ENCODE results near the gene P2RX5.

P2RX5 gene

DNA sequence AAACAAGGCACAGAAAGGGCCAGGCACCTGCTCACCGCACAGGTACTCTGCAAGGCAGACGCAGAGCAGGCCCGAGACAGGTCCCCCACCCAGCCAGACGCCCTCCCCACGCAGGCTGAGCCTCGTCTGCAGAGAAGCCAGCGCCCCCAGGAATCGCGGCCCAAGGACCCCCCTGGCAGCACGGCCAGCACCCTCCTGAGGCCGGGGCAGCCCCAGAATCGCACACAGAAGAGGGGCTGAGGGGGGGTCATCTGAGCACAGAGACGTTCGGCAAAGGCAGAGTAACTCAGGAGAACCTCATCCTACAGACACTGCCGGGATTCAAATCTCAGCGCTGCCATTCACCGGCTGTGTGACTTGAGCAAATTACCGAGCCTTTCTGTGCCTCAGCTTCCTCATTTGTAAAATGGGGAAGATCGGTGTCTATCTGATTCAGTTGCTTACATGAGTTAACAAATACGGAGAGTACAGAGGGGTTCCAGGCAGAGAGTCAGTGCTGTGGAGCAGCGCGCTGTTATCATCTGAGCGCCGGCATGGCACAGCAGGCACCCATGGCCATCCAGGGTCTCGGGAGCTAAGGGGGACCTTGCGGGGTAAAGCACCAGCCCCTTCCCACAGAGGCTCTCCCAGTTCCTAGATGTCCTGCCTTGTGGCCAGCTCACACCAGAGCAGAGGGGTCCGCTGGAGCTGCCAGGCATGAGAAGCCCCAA, 17.0 kb downstream of the P2RX5 start:
- FAIRE-seq: no peak

DNA sequence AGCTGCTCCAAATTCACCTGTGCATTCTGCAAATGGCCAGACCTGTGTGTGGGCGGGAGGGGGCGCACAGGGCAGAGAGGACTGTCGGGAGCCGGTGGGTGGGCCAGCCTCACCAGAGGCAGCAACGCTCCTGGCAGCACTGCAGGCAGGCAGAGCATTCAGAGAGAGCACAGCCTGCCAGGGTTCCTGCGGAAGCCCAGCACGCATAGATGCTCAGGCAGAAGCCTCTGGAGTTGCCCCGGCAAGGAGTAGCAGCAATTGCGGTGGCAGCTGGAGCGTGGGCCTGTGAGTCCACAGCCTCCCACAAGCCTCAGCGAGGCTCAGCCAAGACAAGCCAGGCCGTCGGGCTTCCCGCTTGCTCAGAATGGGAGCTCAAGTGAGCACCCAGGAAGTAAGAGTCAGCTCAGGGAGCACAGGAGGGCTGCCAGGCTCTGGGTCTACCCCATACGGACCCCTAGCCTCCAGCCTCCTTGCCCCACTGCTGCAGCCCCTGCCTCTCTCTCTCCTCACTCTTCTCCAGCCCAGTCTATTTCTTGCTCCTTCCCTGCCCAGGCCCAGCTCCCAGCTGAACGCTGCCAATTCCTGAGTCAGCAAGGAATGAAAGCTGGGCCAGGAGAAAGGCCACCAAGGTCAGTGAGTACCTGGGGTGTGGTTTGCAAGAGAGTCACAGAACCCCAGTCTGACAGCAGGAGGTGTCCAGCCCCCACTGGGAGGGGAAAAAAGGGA, 17.7 kb downstream of the P2RX5 start:
- FAIRE-seq: no peak

DNA sequence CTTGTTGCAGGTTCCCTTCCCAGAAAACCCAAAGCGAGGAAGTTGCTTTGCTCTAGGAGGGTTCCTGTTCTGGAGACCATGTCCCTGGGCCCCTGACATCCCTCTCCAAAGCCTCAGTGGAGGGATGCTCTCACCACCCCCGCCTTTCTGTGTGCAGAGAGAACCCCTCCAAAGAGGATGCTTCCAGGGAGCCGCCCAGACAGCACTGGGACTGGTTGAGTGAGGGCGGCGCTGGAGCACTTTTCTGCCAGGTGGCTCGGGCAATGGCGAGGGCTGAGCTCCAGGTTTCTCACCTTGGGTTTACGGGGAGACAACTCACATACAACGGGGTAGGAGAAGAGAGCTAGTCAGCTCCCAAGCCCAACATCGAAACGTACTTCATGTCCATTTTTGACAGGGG, 20.1 kb downstream of the P2RX5 start:
- FAIRE-seq: no peak

GRCh38 chr17:3672571-3672970, 23.4 kb downstream of the P2RX5 start:
- no peak for FAIRE-seq

DNA sequence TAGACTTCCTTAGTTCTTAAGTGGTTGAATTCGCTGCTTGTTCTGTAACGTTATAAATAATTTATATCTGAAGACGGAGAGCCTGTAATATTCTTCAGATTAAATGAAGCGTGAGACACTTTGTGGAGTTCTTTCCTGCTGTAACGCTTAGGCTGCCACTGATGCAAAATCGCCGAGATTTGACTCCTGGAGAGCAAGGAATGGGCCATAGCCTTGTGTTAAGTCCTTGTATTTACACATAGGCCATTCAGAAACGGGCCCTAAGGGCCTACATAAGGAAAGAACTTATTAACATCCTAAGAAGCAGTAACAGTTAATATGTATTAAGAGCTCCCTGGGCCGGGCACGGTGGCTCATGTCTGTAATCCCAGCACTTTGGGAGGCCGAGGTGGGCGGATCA, 26.4 kb downstream of the P2RX5 start:
- no peak for FAIRE-seq

- FAIRE-seq: no peak
Observed at GRCh38 chr17:3669085-3669347, 26.9 kb downstream of the P2RX5 start.

- peak; percentile 55 for FAIRE-seq
Observed at GRCh38 chr17:3668279-3669084, 27.5 kb downstream of the P2RX5 start, which contains the start of the genes EMC6 and TAX1BP3. Gene EMC6, plus strand, starts transcription at chr17:3668812. Its CDS starts 335 bp downstream, at chr17:3669147. Gene TAX1BP3, minus strand, starts transcription at chr17:3668578. Its CDS starts 52 bp downstream, at chr17:3668526.

DNA sequence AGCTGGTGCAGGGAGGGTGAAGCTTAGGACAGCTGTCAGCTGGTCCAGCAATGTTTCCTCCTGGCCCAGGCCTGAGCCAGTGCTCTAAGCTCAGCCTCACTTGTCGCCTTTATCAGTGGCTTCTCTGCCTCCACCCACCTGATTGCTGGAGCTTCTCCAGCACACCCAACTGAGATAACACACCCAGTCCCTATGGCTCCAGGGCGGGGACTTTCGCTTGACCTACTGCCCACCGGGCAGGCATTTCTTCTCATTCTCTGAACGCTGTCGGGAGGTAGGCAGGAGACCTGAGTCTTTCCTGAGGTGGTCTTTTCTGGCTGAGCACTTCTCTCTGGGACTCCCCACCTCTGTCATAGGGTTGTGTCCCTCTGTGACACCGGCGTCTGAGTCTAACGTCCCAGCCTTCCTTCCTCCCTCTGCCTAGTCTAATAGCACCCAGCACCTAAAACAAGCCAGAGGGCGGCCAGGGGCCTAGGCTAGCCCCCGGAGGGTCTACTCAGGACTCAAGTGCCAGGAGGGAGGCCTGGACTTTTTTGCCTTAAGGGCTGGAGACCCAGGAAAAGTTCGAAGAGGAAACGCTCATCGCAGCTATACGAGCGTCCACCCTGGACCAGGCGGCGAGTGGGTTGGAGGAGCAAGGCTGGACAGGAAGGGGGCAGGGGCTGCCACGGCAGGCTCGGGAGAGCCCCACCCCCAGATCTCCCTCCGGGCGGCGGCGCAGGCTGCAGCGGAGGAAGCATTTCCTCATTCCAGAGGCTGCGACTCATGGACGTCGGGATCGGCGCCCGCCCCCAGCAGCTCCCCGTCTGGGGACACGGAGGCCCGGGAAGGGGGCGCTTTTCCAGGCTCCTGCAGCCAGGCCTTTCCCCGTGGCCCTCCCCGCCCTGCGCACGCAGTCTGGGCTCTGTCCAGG, 28.3 kb downstream of the P2RX5 start:
- no peak for FAIRE-seq

GRCh38 chr17:3666516-3666915, 29.4 kb downstream of the P2RX5 start:
- no peak for FAIRE-seq

DNA sequence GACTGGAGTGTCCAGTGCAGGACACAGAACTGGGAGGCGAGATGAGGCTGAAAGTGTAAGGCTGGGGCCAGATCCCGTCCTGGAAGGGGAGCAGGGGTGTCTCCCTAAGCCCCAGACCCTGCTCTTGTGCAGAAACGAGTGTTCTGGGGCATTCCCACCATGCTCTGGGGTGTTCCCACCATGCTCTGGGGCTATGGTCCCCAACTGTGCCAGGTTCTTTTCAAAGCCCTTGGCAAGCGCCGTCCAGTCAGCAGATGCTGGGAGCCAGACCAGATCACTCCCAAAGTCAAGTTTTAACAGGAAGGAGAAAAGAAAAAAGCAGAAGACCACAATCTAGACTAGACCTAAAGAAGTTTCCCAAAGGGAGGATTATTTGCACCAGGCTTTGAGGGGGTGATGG, 30.1 kb downstream of the P2RX5 start:
- no peak for FAIRE-seq

GRCh38 chr17:3663102-3664011, 32.6 kb downstream of the P2RX5 start:
- no peak for FAIRE-seq

DNA sequence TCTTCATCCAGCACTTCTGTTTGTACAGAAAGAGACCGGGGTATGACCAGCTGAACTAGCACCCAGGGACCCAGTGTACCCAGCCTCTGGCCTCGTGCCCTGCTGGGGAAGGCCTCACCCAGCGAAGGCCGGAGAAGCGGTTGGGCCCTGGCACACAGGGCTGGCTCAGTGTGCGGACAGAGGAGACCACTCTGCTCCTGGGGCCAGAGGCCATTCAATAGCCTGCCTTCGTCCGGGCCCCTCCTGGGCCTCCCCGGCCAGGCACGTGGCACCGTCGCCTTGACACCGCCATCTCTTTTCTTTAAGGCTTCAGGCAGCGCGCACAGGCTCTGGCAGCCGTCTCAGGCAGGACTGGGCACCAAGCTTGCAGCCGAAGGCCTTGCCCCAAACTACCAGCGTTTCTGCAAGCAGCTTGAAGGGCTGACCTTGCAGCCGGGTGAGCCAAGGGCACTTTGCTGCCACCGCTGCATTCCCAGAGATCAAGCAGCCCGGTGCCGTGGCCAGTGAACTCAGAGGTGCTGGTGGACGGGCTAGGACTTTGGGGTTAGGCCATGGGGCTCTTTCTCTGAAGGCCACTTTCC, 35.6 kb downstream of the P2RX5 start:
- no peak for FAIRE-seq

- no peak for FAIRE-seq
Observed at GRCh38 chr17:3659541-3660111, 36.3 kb downstream of the P2RX5 start.

DNA sequence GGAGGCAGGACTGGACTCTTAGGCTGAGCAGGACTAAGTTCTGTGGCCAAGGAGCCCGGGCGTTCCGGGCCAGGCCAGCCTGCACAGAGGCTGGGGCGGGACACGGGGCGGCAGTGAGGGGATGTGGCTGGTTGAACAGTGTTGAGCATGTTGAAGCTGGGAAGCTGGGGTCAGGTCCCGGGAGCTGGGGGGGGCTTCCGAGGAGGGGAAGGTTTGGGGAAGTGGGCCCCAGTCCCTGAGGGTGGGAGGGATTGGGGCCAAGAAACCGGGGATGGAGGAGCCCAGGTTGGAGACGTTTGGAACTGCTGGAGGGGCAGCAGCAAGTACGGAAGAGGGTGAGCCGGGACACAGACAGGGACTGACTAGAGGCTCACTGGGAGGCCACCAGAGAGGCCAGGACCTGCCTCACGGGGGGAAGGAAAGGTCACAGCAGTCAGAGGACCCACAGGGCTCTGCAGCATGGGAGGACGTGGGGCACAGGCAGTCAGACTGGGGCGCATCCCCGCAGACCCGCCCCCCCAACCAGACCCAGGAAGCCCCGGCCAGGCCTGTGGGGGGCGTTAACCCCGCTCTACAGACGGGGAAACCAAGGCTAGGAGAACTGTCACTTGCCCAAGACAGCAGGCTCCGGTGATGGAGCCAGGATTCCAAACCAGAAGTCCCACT, 37.0 kb downstream of the P2RX5 start:
- FAIRE-seq: no peak

GRCh38 chr17:3657874-3658783, 37.8 kb downstream of the P2RX5 start:
- no peak for FAIRE-seq

- FAIRE-seq: no peak
Observed at GRCh38 chr17:3657588-3657869, 38.4 kb downstream of the P2RX5 start.

DNA sequence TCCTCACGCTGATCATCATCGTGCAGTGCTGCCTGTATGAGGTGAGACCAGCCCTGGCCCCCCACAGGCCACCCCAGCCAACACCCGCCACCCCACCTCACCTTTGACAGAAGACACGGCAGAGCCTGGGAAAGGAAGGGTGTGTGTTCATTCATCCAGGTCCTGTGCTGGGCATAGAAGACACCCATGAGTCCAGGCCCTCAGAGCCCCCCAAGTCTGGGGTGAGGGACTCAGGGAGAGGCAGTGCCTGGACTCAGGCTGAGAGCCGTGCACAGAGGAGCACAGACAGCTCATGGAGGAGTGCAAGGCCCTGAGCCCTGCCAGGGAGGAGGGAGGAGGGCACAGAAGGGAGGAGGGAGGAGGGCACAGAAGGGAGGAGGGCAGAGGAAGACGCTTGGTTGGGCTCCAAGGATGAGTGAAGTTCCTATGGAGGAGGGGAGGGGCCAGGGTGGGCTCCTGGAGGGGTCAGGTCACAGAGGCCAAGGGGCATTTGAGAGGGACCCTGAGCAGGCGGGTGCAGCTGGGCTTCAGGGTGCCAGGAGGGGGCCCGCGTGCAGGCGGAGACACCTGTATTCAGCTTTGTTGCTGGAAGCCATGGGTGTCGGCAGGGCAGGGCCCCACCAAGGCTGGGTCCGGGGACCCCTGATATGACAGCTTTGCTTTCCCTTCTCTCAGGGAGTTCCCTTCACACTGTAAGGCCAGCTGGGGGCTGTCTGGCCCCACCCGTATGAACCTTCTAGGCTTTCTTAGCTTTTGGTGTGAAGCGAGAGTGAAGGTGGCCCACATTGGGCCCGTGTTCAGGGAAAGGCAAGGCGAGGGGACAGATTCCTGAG, 39.0 kb downstream of the P2RX5 start:
- no peak for FAIRE-seq

DNA sequence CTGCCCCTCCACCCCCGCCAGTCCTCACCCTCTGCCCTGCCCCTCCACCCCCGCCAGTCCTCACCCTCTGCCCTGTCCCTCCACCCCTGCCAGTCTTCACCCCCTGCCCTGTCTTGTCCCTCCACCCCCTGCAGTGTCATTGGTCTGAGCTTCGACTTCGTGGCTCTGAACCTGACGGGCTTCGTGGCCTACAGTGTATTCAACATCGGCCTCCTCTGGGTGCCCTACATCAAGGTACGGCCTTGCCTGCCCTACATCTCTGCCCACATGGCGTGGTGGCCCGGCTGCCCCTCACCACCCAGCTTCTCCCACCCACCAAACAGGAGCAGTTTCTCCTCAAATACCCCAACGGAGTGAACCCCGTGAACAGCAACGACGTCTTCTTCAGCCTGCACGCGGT, 39.6 kb downstream of the P2RX5 start:
- FAIRE-seq: no peak

GRCh38 chr17:3655766-3656165, 40.2 kb downstream of the P2RX5 start:
- no peak for FAIRE-seq

Data from TTC549 (cell line).